Stomach (tissue), 9 donors: ENCODE measurements around the gene GSG1L. TPM values are rescaled to one million over a fixed set of nuclear protein-coding genes. Genes with fewer than 3 reads are reported as not detected.

ENCODE experiments used
- DNase-seq, 2 donors: peaks; one replicate each; pipeline versions ENCODE4 v3.0.0 to v3.0.0-alpha.2; 2013 to 2019
- H3K27ac ChIP-seq, 5 donors: fragments of 200-600 bp in 4 of 5; sonication (generic) in 4 of 5; one replicate each; pipeline ENCODE4 v1.5.1; 2013 to 2019; ENCODE audit warnings: mild to moderate bottlenecking in 1 of 5, moderate library complexity in 1 of 5
- H3K27me3 ChIP-seq, 3 donors: fragments of 200-600 bp; sonication (generic); one replicate each; pipeline ENCODE4 v1.5.1; 2017 to 2019; ENCODE audit warnings: mixed run types in 1 of 3
- H3K36me3 ChIP-seq, 4 donors: fragments of 200-600 bp; sonication (generic); 1 replicate in 3 of 4; 2 replicates in 1 of 4; pipeline ENCODE4 v1.5.1; 2016 to 2019
- H3K4me1 ChIP-seq, 4 donors: fragments of 200-600 bp; sonication (generic); one replicate each; pipeline ENCODE4 v1.5.1; 2016 to 2019
- H3K4me3 ChIP-seq, 4 donors: fragments of 200-600 bp; sonication (generic) in 3 of 4; one replicate each; pipeline ENCODE4 v1.5.1; 2016 to 2019; ENCODE audit warnings: mild to moderate bottlenecking in 1 of 4
- H3K9me3 ChIP-seq, 4 donors: fragments of 200-600 bp; sonication (generic); one replicate each; pipeline ENCODE4 v1.5.1; 2016 to 2019
- CTCF ChIP-seq, 7 experiments: fragments of 450-650 bp in 4 of 7; fragments of 200-600 bp in 3 of 7; sonication (generic) in 3 of 7; IDR thresholded peaks; one replicate each; pipeline ENCODE4 v1.5.1; 2016 to 2019; ENCODE audit warnings: antibody characterized with exemption in 7 of 7, control low read depth in 2 of 7, mild to moderate bottlenecking in 1 of 7
- EP300 ChIP-seq: sonication (generic); formaldehyde crosslinking; IDR thresholded peaks from one replicate; pipeline ENCODE4 v1.6.1; 2017; ENCODE audit warnings: antibody characterized with exemption
- POLR2A ChIP-seq, 4 donors: fragments of 450-650 bp; IDR thresholded peaks; one replicate each; pipeline ENCODE4 v1.6.1; 2016; ENCODE audit warnings: antibody characterized with exemption in 4 of 4, control low read depth in 2 of 4, mild to moderate bottlenecking in 1 of 4, moderate library complexity in 1 of 4
- POLR2AphosphoS5 ChIP-seq, 3 donors: sonication (generic); formaldehyde crosslinking; IDR thresholded peaks; one replicate each; pipeline ENCODE4 v1.6.1; 2016; ENCODE audit warnings: antibody characterized with exemption in 3 of 3
- WGBS, 5 donors: extraction: QIAGEN DNeasy Blood & Tissue Kit in 3 of 5; methylation state at CpG; one replicate each; pipeline versions ENCODE4 v1.1.5 to v1.1.7; 2013 to 2018; 5-methylcytosine and 5-hydroxymethylcytosine counted together
- intact Hi-C: fragments of 100-400 bp; cut with DNase I; formaldehyde crosslinking; loops from one replicate; pipeline ENCODE4 v1.15.1; 2023; ENCODE audit warnings: low total_unique reads
- polyA plus RNA-seq, 3 donors: library from polyadenylated mRNA; stranded (reverse); fragments of 200-250 nt; gene quantifications; one replicate each; pipeline ENCODE4 v1.2.3, GENCODE V29; 2013
- total RNA-seq, 5 donors: library from RNA; depleted of rRNA; stranded (reverse); fragments of >200 nt; gene quantifications; one replicate each; pipeline versions ENCODE4 v1.1.0 to v1.2.3, GENCODE V29; 2014 to 2016
- donor health status: healthy with polysubstance abuse.
- donor health status: Bipolar disorder and iron deficiency.
- donor health status: healthy.

The GSG1L gene
- total and polyA plus RNA-seq, 8 donors, result 0.06 TPM; not detected in 7

DNA sequence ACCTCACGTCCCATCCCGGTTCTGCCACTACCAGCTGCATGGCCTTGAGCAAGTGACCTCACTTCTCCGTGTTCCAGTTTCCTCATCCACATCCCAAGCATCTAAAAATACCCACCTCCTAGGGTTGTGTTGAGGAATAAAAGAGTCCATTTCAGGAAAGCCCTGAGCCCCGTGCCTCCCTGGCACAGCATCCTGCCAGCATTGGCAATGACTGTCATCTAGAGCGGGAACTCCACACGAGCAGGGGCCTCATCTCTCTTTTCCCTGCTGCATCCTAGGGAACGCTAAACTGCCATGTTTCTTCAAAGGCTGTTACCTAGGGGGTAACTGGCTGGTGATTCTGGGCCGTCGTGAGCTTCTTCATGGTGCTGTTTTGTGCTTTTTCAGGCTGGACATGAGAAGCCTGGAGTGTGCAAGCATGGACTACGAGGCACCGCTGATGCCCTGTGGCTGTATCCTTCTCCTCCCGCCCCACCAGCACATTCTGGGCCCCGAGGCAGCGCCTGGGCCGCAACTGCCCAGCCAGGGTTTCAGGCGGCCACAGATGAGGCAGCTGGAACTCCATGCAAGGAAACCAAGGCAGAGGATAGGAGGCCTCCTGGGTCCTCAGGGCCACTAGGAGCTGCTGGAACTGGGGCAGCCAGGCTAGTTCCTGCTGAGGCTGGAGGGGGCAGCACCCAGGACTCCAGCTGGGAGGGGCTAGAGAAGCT is 292.2 kb downstream of the GSG1L start:
- no peaks in the 10 kb centered on the region for H3K9me3 ChIP-seq
- no peaks in the 10 kb centered on the region for H3K4me1 ChIP-seq
- H3K27me3 ChIP-seq, result no peaks in the 10 kb centered on the region
- intact Hi-C loops, result no loop called here
- TF ChIP-seq POLR2A (IDR thresholded peaks at IDR 0.05) (no peak), POLR2AphosphoS5 (IDR thresholded peaks at IDR 0.05) (no peak), CTCF (IDR thresholded peaks at IDR 0.05) (no peak), EP300 (no peak)
- H3K27ac ChIP-seq, result no peak overlapping the region
- no peak overlapping the region for H3K4me3 ChIP-seq
- peaks cover 19 to 98% (median 94%) of the 10 kb centered on the region in 4 donors for H3K36me3 ChIP-seq
- WGBS, 5 donors, result 91 to 93% (median 93%) methylated on average over 12 to 16 of the region's 16 CpGs
- DNase-seq, result no peak

DNA sequence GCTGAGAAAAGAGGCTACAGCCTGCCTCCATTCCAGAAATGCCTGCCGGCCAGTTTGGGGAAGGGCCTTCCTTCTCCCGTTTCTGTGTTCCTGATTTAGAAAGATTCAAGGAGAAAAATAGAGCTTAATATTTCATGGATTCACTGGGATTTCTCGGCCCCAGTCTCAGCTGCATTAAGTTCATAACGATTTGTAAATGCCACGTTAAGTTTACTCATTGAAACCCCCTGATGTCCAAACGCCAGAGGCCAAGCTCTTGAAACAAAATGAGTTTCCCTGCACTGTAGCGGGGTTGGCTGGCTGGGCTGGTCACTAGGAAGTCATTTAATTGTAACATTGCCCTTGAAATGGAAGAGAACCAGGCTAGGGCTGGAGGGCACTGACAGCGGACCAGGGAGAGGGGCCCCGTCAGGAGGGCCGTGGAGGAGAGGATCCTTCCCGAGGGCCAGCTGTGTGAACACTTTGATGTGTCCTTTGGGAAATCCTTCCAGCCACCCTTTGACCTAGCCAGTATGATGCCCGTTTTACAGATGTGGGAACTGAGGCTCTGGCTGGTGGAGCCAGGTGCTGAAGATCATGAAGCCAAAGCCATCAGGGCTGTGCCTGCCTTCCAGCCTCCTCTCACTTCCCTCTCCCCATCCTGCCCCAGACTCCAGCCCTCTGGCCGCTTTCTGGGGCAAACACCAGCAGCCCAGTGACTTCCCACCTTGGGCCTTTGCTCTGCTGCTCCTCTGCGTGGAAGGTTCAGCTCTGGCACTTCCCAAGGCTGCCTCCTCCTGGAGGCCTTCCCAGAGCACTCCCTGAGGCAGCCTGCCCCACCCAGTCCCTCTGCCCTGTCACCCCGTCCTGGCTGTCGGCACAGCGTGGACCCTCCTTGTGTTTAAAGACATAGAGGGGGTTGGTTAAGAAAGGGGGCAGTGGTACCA is 293.0 kb downstream of the GSG1L start:
- no peaks in the 10 kb centered on the region for H3K4me1 ChIP-seq
- WGBS, 5 donors, result 86 to 90% (median 89%) methylated on average over 16 to 17 of the region's 17 CpGs
- intact Hi-C loops, result no loop called here
- H3K27ac ChIP-seq, result no peak overlapping the region
- H3K4me3 ChIP-seq, result no peak overlapping the region
- H3K27me3 ChIP-seq, result no peaks in the 10 kb centered on the region
- TF ChIP-seq POLR2A (IDR thresholded peaks at IDR 0.05), result no peak
- TF ChIP-seq CTCF (IDR thresholded peaks at IDR 0.05), result no peak
- no peak for TF ChIP-seq POLR2AphosphoS5 (IDR thresholded peaks at IDR 0.05)
- TF ChIP-seq EP300, result no peak
- H3K36me3 ChIP-seq, result peaks cover 23 to 100% (median 99%) of the 10 kb centered on the region in 4 donors
- no peaks in the 10 kb centered on the region for H3K9me3 ChIP-seq
- no peak for DNase-seq

DNA sequence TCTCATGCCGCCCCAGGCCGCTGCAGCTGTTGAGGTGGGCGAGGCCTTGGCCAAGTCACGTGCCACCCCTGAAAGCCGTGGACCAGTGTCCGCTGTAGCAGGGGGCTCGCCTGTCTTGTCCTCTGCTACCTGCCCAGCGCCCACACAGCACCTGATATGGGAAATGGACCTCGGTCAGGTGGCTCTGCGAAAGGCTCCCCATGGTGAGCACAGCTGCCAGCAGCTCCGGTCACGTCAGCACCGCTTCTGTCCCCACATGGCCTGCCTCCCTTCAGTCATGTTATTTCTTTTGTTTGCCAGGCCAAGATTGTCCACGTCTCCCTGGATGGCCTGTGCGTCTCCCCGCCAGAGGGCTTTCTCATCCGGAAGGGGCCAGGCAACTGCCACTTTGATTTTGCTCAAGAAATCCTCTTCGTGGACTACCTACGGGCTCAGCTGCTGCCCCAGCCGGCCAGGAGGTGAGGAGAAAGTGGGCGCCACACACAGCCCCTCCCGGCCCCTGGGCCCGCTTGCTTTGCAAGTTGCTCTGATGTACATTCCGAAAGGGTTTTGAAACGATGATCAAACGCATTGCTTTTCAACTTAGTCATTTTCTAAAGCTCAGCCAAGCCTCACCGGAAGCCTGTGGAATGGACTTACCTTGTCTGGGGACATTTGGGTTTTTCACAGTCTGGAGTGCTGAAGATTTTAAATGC is 293.8 kb downstream of the GSG1L start:
- Histone ChIP-seq H3K4me1 (no peaks in the 10 kb centered on the region), H3K27me3 (no peaks in the 10 kb centered on the region), H3K4me3 (no peak overlapping the region), H3K9me3 (no peaks in the 10 kb centered on the region), H3K36me3 (peaks cover 23 to 100% (median 100%) of the 10 kb centered on the region in 4 donors), H3K27ac (no peak overlapping the region)
- TF ChIP-seq POLR2AphosphoS5 (IDR thresholded peaks at IDR 0.05), result no peak
- no peak for TF ChIP-seq POLR2A (IDR thresholded peaks at IDR 0.05)
- TF ChIP-seq EP300, result no peak
- TF ChIP-seq CTCF (IDR thresholded peaks at IDR 0.05), result no peak
- 89 to 92% (median 90%) methylated on average over 20 to 27 of the region's 27 CpGs for WGBS, 5 donors
- intact Hi-C loops, result no loop called here
- DNase-seq, result no peak

- H3K9me3 ChIP-seq, result peaks cover 0 to 9% (median 7%) of the 10 kb centered on the region in 4 donors
- H3K27me3 ChIP-seq, result no peaks in the 10 kb centered on the region
- no peak overlapping the region for H3K27ac ChIP-seq
- 85 to 92% (median 89%) methylated on average over 8 of the region's 8 CpGs for WGBS, 5 donors
- intact Hi-C loops, result no loop called here
- H3K4me1 ChIP-seq, result no peaks in the 10 kb centered on the region
- TF ChIP-seq POLR2AphosphoS5 (IDR thresholded peaks at IDR 0.05) (no peak), POLR2A (IDR thresholded peaks at IDR 0.05) (no peak), CTCF (IDR thresholded peaks at IDR 0.05) (no peak)
- no peak for DNase-seq
- H3K36me3 ChIP-seq, result peaks cover 29 to 100% (median 100%) of the 10 kb centered on the region in 4 donors
- no peak overlapping the region for H3K4me3 ChIP-seq
These were observed 294.8 kb downstream of the GSG1L start for GRCh38 chr16:27768651-27769272.
